Measurements from ENCODE around the gene MKNK1.
A peak's percentile ranks its signal among the peaks of the same experiment; 100 is the strongest.

Gene MKNK1

DNA sequence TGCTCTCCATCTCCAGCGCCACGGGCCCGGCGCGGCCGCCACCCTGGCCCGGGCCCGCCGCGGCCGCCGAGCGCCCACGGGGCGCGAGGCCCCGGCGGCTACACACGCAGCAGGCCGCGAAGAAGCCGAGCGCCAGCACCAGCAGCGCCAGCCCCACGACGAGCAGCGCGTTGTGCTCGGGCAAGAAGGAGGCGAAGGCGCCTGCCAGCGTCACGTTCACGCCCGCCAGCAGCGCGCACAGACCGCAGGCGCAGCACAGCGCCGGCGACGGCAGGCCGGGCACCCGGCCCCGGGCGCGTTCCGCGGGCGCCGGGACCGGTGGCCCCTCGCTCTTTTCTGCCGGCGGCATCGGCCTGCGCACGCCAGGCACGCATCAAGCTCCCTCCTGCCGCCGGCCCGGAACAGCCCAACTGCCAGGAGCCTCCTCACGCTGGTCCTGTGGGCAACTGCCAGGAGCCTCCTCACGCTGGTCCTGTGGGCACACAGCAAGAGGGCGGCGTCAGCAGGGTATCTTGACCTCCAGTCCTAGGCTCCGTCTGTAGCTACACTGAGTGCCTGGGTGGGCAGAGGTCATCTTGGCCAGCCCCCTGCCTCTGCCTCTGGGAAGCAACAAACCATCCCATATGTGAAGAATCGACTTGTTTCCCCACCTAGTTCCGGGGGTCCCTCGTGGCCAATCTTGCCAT lies 70.7 kb downstream of the MKNK1 start:
- Mint-ChIP-seq H3K9me3 (no peaks in the 10 kb centered on the region), H3K27ac (no peak overlapping the region), H3K27me3 (peaks cover 42% of the 10 kb centered on the region), H3K4me1 (ENCODE audit: low read depth) (peaks cover 21% of the 10 kb centered on the region), H3K4me3 (peak overlapping the region; percentile 69), H3K36me3 (ENCODE audit: low read depth) (no peaks in the 10 kb centered on the region)

- peaks cover 48% of the 10 kb centered on the region for H3K27me3 Mint-ChIP-seq
- H3K9me3 Mint-ChIP-seq: no peaks in the 10 kb centered on the region
- no peaks in the 10 kb centered on the region for H3K36me3 Mint-ChIP-seq (ENCODE audit: low read depth)
- no peak overlapping the region for H3K27ac Mint-ChIP-seq
- no peak overlapping the region for H3K4me3 Mint-ChIP-seq
- H3K4me1 Mint-ChIP-seq (ENCODE audit: low read depth): peaks cover 25% of the 10 kb centered on the region
Observed at GRCh38 chr1:46532498-46533178, 71.4 kb downstream of the MKNK1 start.

DNA sequence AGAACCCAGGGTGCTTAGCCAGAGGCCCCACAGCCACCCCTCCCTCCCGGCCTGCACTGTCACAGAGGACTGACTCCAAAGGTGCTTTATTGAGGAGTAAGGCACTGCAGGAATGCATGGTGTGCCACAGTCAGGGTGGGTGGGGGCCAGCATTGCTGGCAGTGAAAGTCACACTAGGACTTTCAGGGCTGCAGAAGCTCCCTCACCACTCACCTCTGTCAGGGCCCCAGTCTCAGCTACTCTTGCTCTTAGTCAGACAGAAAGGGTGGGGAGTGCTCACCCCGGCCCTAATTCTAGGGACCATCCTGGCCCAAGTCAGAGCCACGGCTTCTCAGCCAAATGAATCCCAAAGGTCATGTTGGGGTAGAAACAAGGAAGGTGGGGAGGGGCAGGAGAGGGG lies 72.0 kb downstream of the MKNK1 start:
- no peak overlapping the region for H3K4me3 Mint-ChIP-seq
- H3K27ac Mint-ChIP-seq: no peak overlapping the region
- no peaks in the 10 kb centered on the region for H3K36me3 Mint-ChIP-seq (ENCODE audit: low read depth)
- H3K9me3 Mint-ChIP-seq: no peaks in the 10 kb centered on the region
- H3K27me3 Mint-ChIP-seq: peaks cover 48% of the 10 kb centered on the region
- H3K4me1 Mint-ChIP-seq (ENCODE audit: low read depth): peaks cover 25% of the 10 kb centered on the region

- Mint-ChIP-seq H3K4me1 (ENCODE audit: low read depth) (peaks cover 25% of the 10 kb centered on the region), H3K27ac (no peak overlapping the region), H3K4me3 (no peak overlapping the region), H3K9me3 (no peaks in the 10 kb centered on the region), H3K36me3 (ENCODE audit: low read depth) (no peaks in the 10 kb centered on the region), H3K27me3 (peaks cover 42% of the 10 kb centered on the region)
Observed at GRCh38 chr1:46530791-46531409, 73.2 kb downstream of the MKNK1 start.

DNA sequence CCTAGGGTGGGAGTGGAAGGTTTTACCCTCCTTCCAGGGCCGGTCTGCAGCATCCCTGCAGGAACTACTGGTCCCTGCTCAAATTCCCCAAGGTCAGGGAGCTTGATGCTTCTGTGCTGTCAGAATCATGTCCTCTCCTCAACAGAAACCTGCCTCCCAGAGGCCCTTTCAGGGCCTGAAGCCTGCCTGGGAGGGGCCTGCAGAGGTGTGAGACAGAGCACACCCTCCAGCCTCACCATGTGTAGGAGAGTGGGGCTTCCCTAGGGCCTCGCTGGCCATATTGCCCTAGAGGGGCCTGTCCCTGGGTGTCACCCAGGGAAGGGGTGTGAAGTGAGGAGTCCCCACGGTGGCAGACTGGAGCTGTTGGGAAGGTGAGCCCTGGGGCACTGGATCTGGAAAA lies 73.8 kb downstream of the MKNK1 start:
- no peak overlapping the region for H3K4me3 Mint-ChIP-seq
- H3K36me3 Mint-ChIP-seq (ENCODE audit: low read depth): no peaks in the 10 kb centered on the region
- H3K9me3 Mint-ChIP-seq: no peaks in the 10 kb centered on the region
- peaks cover 46% of the 10 kb centered on the region for H3K27me3 Mint-ChIP-seq
- H3K27ac Mint-ChIP-seq: no peak overlapping the region
- H3K4me1 Mint-ChIP-seq (ENCODE audit: low read depth): peaks cover 25% of the 10 kb centered on the region

DNA sequence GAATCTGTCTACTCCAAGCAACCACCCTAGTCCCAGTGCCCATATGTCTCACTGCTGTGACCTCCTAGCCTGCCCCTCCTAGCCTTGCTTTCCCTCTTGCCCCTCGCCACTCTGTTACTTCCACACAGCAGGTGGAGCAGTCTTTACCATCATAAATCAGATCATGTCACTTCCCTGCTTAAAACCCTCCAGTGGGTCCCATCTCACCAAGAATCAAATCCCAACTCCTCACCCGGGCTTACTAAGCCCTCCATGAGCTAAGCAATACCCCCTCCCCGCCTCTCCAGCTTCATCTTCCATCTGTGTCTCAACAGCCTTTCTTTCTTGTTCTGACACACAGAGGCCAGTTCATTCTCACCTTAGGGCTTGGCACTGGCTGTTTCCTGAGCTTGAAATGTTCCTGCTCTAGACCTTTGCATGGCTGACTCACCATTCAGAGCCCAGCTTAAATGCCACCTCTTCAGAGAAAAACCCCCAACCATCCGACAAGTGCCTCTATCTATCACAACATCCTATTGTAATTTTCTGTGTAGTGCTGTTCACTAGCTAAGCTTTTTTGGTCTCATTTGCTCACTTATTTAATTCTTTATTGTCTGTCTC lies 74.9 kb downstream of the MKNK1 start:
- Mint-ChIP-seq H3K27ac (no peak overlapping the region), H3K36me3 (ENCODE audit: low read depth) (no peaks in the 10 kb centered on the region), H3K4me1 (ENCODE audit: low read depth) (peaks cover 25% of the 10 kb centered on the region), H3K9me3 (no peaks in the 10 kb centered on the region), H3K27me3 (peaks cover 47% of the 10 kb centered on the region), H3K4me3 (no peak overlapping the region)

DNA sequence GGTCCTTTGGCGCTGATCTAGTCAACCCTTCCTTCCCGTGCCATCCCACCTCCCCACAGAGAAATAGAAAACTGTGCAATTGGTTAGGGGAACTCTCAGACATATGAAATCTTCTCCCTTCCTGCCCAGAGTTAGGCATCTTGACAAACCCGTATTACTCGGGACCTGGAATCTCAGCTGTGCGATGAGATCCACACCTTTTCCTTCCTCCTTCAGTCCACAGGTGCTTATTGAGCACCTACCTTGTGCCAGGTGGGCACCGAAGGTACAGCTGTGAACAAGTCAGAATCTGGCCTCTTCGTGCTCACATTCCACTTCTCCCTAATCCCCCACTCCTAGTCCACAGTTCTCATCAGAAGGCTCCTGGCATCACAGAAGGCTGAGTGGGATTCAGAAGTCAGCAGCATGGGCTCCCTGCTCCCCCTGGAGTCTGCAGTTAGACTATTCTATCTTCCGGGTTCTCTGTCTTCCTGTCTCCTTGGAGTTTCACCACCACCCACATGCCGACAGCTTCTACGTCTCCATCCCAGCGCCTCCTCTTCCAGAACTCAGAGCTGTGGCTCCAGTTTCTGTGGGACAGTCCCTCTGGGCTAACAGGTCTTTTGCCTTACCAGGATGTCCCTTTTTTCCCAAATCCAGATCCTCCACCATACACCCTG lies 75.6 kb downstream of the MKNK1 start:
- Mint-ChIP-seq H3K36me3 (ENCODE audit: low read depth) (no peaks in the 10 kb centered on the region), H3K9me3 (no peaks in the 10 kb centered on the region), H3K4me3 (no peak overlapping the region), H3K27me3 (peaks cover 44% of the 10 kb centered on the region), H3K27ac (peak overlapping the region; percentile 17), H3K4me1 (ENCODE audit: low read depth) (peaks cover 21% of the 10 kb centered on the region)

- H3K36me3 Mint-ChIP-seq (ENCODE audit: low read depth): no peaks in the 10 kb centered on the region
- H3K27me3 Mint-ChIP-seq: peaks cover 44% of the 10 kb centered on the region
- H3K9me3 Mint-ChIP-seq: no peaks in the 10 kb centered on the region
- H3K4me3 Mint-ChIP-seq: no peak overlapping the region
- peaks cover 23% of the 10 kb centered on the region for H3K4me1 Mint-ChIP-seq (ENCODE audit: low read depth)
- H3K27ac Mint-ChIP-seq: peak overlapping the region; percentile 17
Observed at GRCh38 chr1:46527474-46528296, 76.4 kb downstream of the MKNK1 start.

- no peak overlapping the region for H3K27ac Mint-ChIP-seq
- H3K36me3 Mint-ChIP-seq (ENCODE audit: low read depth): no peaks in the 10 kb centered on the region
- no peaks in the 10 kb centered on the region for H3K9me3 Mint-ChIP-seq
- H3K4me1 Mint-ChIP-seq (ENCODE audit: low read depth): peaks cover 27% of the 10 kb centered on the region
- peaks cover 41% of the 10 kb centered on the region for H3K27me3 Mint-ChIP-seq
- H3K4me3 Mint-ChIP-seq: no peak overlapping the region
Observed at GRCh38 chr1:46526691-46527291, 77.3 kb downstream of the MKNK1 start.

GRCh38 chr1:46526013-46526690 lies 77.9 kb downstream of the MKNK1 start:
- Mint-ChIP-seq H3K4me1 (ENCODE audit: low read depth) (peaks cover 27% of the 10 kb centered on the region), H3K27ac (no peak overlapping the region), H3K4me3 (no peak overlapping the region), H3K36me3 (ENCODE audit: low read depth) (no peaks in the 10 kb centered on the region), H3K27me3 (peaks cover 38% of the 10 kb centered on the region), H3K9me3 (no peaks in the 10 kb centered on the region)

GRCh38 chr1:46525253-46525983 lies 78.7 kb downstream of the MKNK1 start:
- no peaks in the 10 kb centered on the region for H3K9me3 Mint-ChIP-seq
- H3K27ac Mint-ChIP-seq: no peak overlapping the region
- H3K36me3 Mint-ChIP-seq (ENCODE audit: low read depth): no peaks in the 10 kb centered on the region
- peaks cover 38% of the 10 kb centered on the region for H3K27me3 Mint-ChIP-seq
- no peak overlapping the region for H3K4me3 Mint-ChIP-seq
- H3K4me1 Mint-ChIP-seq (ENCODE audit: low read depth): peaks cover 27% of the 10 kb centered on the region

DNA sequence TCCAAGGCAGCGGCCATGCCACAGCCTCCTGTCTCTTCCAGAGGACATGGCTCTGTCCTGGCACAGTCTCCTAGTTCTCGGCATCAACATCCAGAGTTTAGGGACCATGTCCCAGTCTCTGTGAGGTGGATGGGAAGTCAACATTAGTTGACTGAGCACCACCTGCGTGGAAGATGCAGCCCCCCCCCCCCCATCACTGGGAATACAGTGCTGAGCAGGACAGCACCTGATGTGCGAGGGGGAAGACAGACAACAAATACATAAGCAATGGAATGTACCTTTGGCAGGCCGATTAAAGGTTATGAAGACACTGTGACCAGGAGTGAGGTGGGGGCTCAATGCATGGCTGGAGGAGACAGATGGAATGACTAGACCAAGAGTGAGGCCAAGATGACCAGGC lies 79.2 kb downstream of the MKNK1 start:
- Mint-ChIP-seq H3K4me1 (ENCODE audit: low read depth) (peaks cover 27% of the 10 kb centered on the region), H3K27me3 (peaks cover 38% of the 10 kb centered on the region), H3K9me3 (no peaks in the 10 kb centered on the region), H3K27ac (no peak overlapping the region), H3K4me3 (no peak overlapping the region), H3K36me3 (ENCODE audit: low read depth) (no peaks in the 10 kb centered on the region)

All from stimulated activated naive CD8-positive, alpha-beta T cell treated with anti-CD3 and anti-CD28 coated beads, Interleukin-15, Interleukin-2, amounts not matched to agents 100 ng/mL and 50 ng/mL, for 24 hours (primary cell).